DOHH2 (cell line): ENCODE results near the gene ZNF135.

ENCODE experiments used
- CTCF ChIP-seq: fragments of 200-600 bp; sonication (generic); IDR thresholded peaks from one replicate; pipeline ENCODE4 v1.5.1; 2014; ENCODE audit warnings: antibody characterized with exemption, mild to moderate bottlenecking, low read depth, low read length; ENCODE audit not compliant: poor library complexity, severe bottlenecking
- EZH2phosphoT487 ChIP-seq: fragments of 200-600 bp; sonication (generic); IDR thresholded peaks from 2 replicates; pipeline ENCODE4 v1.6.1; 2017; ENCODE audit warnings: borderline replicate concordance, mild to moderate bottlenecking, antibody characterized with exemption, low read length, moderate library complexity, mixed read lengths

GRCh38 chr19:58010507-58010906 lies 48.6 kb upstream of the ZNF135 start:
- TF ChIP-seq CTCF (no peak), EZH2phosphoT487 (no peak)
